ENCODE results near the gene ITIH6. TPM values are rescaled to one million over a fixed set of nuclear protein-coding genes. Genes with fewer than 3 reads are reported as not detected.
"Not testable (repeated sequence)": the region's sequence is repeated elsewhere in the genome, so short reads cannot be mapped to it uniquely, and the experiment has no call there.

Gene ITIH6
- total RNA-seq, 1 donor from 2014 or later = not detected

GRCh38 chrX:54745676-54746075 lies 52.4 kb downstream of the ITIH6 start:
- H3K4me3 Mint-ChIP-seq (ENCODE audit: unreplicated experiment) = no peak overlapping the region
- H3K9me3 Mint-ChIP-seq (ENCODE audit: unreplicated experiment) = no peaks in the 10 kb centered on the region
- no peak for TF ChIP-seq CTCF (IDR thresholded peaks at IDR 0.05; ENCODE audit: partially characterized antibody, unreplicated experiment)
- H3K27me3 Mint-ChIP-seq (ENCODE audit: unreplicated experiment) = no peaks in the 10 kb centered on the region
- no peaks in the 10 kb centered on the region for H3K36me3 Mint-ChIP-seq (ENCODE audit: unreplicated experiment)
- H3K27ac Mint-ChIP-seq (ENCODE audit: unreplicated experiment) = no peak overlapping the region
- DNase-seq = no peak
- H3K4me1 Mint-ChIP-seq (ENCODE audit: low read depth, unreplicated experiment) = no peaks in the 10 kb centered on the region

- not testable (repeated sequence) for DNase-seq; H3K27ac Mint-ChIP-seq (ENCODE audit: unreplicated experiment); H3K27me3 Mint-ChIP-seq (ENCODE audit: unreplicated experiment); H3K9me3 Mint-ChIP-seq (ENCODE audit: unreplicated experiment); H3K4me1 Mint-ChIP-seq (ENCODE audit: low read depth, unreplicated experiment); H3K36me3 Mint-ChIP-seq (ENCODE audit: unreplicated experiment); H3K4me3 Mint-ChIP-seq (ENCODE audit: unreplicated experiment)
Observed at GRCh38 chrX:54738567-54738966, 59.5 kb downstream of the ITIH6 start.

- not testable (repeated sequence) for DNase-seq; H3K27me3 Mint-ChIP-seq (ENCODE audit: unreplicated experiment); H3K36me3 Mint-ChIP-seq (ENCODE audit: unreplicated experiment); H3K27ac Mint-ChIP-seq (ENCODE audit: unreplicated experiment); H3K4me1 Mint-ChIP-seq (ENCODE audit: low read depth, unreplicated experiment); H3K9me3 Mint-ChIP-seq (ENCODE audit: unreplicated experiment); H3K4me3 Mint-ChIP-seq (ENCODE audit: unreplicated experiment)
Observed at GRCh38 chrX:54736298-54736942, 61.6 kb downstream of the ITIH6 start.

GRCh38 chrX:54721424-54721823 lies 76.6 kb downstream of the ITIH6 start:
- DNase-seq = no peak
- TF ChIP-seq CTCF (IDR thresholded peaks at IDR 0.05; ENCODE audit: partially characterized antibody, unreplicated experiment) = no peak
- Mint-ChIP-seq H3K4me3 (ENCODE audit: unreplicated experiment) (no peak overlapping the region), H3K4me1 (ENCODE audit: low read depth, unreplicated experiment) (no peaks in the 10 kb centered on the region), H3K27ac (ENCODE audit: unreplicated experiment) (no peak overlapping the region), H3K27me3 (ENCODE audit: unreplicated experiment) (no peaks in the 10 kb centered on the region), H3K9me3 (ENCODE audit: unreplicated experiment) (no peaks in the 10 kb centered on the region), H3K36me3 (ENCODE audit: unreplicated experiment) (no peaks in the 10 kb centered on the region)

GRCh38 chrX:54715621-54716020 lies 82.4 kb downstream of the ITIH6 start:
- no peak for TF ChIP-seq CTCF (IDR thresholded peaks at IDR 0.05; ENCODE audit: partially characterized antibody, unreplicated experiment)
- no peak for DNase-seq
- H3K27me3 Mint-ChIP-seq (ENCODE audit: unreplicated experiment) = peaks cover 1% of the 10 kb centered on the region
- no peaks in the 10 kb centered on the region for H3K4me1 Mint-ChIP-seq (ENCODE audit: low read depth, unreplicated experiment)
- H3K36me3 Mint-ChIP-seq (ENCODE audit: unreplicated experiment) = no peaks in the 10 kb centered on the region
- no peak overlapping the region for H3K4me3 Mint-ChIP-seq (ENCODE audit: unreplicated experiment)
- H3K27ac Mint-ChIP-seq (ENCODE audit: unreplicated experiment) = no peak overlapping the region
- no peaks in the 10 kb centered on the region for H3K9me3 Mint-ChIP-seq (ENCODE audit: unreplicated experiment)

GRCh38 chrX:54714424-54714823 lies 83.6 kb downstream of the ITIH6 start:
- Mint-ChIP-seq H3K9me3 (ENCODE audit: unreplicated experiment) (no peaks in the 10 kb centered on the region), H3K27me3 (ENCODE audit: unreplicated experiment) (peaks cover 1% of the 10 kb centered on the region), H3K4me3 (ENCODE audit: unreplicated experiment) (no peak overlapping the region), H3K4me1 (ENCODE audit: low read depth, unreplicated experiment) (no peaks in the 10 kb centered on the region), H3K36me3 (ENCODE audit: unreplicated experiment) (no peaks in the 10 kb centered on the region), H3K27ac (ENCODE audit: unreplicated experiment) (no peak overlapping the region)
- no peak for DNase-seq
- TF ChIP-seq CTCF (IDR thresholded peaks at IDR 0.05; ENCODE audit: partially characterized antibody, unreplicated experiment) = no peak

All from glutamatergic neuron (in vitro differentiated cells).